K562 (cell line): ENCODE measurements around the gene ZSWIM8. TPM values are rescaled to one million over a fixed set of nuclear protein-coding genes. Genes with fewer than 3 reads are reported as not detected.

Experiments
- C11orf30 ChIP-seq: fragments of 450-650 bp; IDR thresholded peaks from 2 replicates; pipeline ENCODE4 v1.6.1; 2016; ENCODE audit warnings: low read depth, mild to moderate bottlenecking
- CBFB ChIP-seq: sonication (generic); formaldehyde crosslinking; IDR thresholded peaks from 2 replicates; pipeline ENCODE4 v1.4.0; 2020; ENCODE audit warnings: mild to moderate bottlenecking, missing genetic modification reagents
- CXXC5 ChIP-seq: fragments of 250-450 bp; sonication (Bioruptor Pico); IDR thresholded peaks from 2 replicates; pipeline ENCODE4 v1.8.0; 2022; ENCODE audit warnings: inconsistent platforms, mild to moderate bottlenecking, moderate library complexity
- DPF2 ChIP-seq: fragments of 450-650 bp; IDR thresholded peaks from 2 replicates; pipeline ENCODE4 v1.6.1; 2016
- ERF ChIP-seq: fragments of 450-650 bp; formaldehyde crosslinking; IDR thresholded peaks from 2 replicates; pipeline ENCODE4 v1.4.0; 2020; ENCODE audit warnings: mild to moderate bottlenecking, mixed read lengths
- ESRRA ChIP-seq: fragments of 450-650 bp; IDR thresholded peaks from 2 replicates; pipeline ENCODE4 v1.6.1; 2014; ENCODE audit warnings: low read depth, mild to moderate bottlenecking, moderate library complexity, borderline replicate concordance
- KAT8 ChIP-seq: fragments of 450-650 bp; IDR thresholded peaks from 2 replicates; pipeline ENCODE4 v1.6.1; 2016; ENCODE audit warnings: low read depth, mild to moderate bottlenecking
- ZKSCAN1 ChIP-seq: fragments of 150-350 bp; IDR thresholded peaks from 2 replicates; pipeline ENCODE4 v1.6.1; 2016; ENCODE audit warnings: low read depth, low read length
- ZNF780A ChIP-seq: fragments of 250-450 bp; sonication (Bioruptor Pico); IDR thresholded peaks from 2 replicates; pipeline ENCODE4 v1.5.0; 2021; ENCODE audit warnings: mild to moderate bottlenecking
- polyA plus RNA-seq, 8 experiments: library from polyadenylated mRNA; depleted of rRNA in 4 of 8; stranded (reverse) in 5 of 8; unstranded in 3 of 8; fragments of >200 nt; fragmentation: Nextera tagmentation in 2 of 8; fragmentation: Illumina TruSeq in 1 of 8; extraction: Ambion mirVana in 2 of 8; extraction: Trizol in 1 of 8; gene quantifications; 2 replicates each; pipeline versions ENCODE4 v1.2.1 to v1.2.3, GENCODE V29; 2011 to 2014; ENCODE audit warnings: inconsistent platforms in 1 of 8, missing spikeins in 1 of 8
- total RNA-seq, 7 experiments: library from RNA; depleted of rRNA in 6 of 7; stranded (reverse); fragments of >200 nt in 6 of 7; fragmentation: Illumina TruSeq in 2 of 7; extraction: Trizol in 2 of 7; gene quantifications; 2 replicates each; pipeline versions ENCODE4 v1.2.1 to v1.2.3, GENCODE V29; 2011 to 2021; ENCODE audit warnings: low replicate concordance in 1 of 7
- TF ChIP-seq, protein P1 (sequence below): fragments of 450-650 bp; IDR thresholded peaks from 2 replicates; pipeline ENCODE4 v1.6.1; 2016; ENCODE audit warnings: antibody characterized with exemption
- TF ChIP-seq, protein P2 (sequence below), 2 experiments: fragments of 450-650 bp; IDR thresholded peaks; 2 replicates each; pipeline ENCODE4 v1.6.1; 2016
- TF ChIP-seq, protein P3 (sequence below): fragments of 450-650 bp; formaldehyde crosslinking; IDR thresholded peaks from 2 replicates; pipeline ENCODE4 v1.4.0; 2022; ENCODE audit warnings: missing genetic modification characterization
- TF ChIP-seq, protein P4 (sequence below): sonication (generic); formaldehyde crosslinking; IDR thresholded peaks from 2 replicates; pipeline ENCODE4 v1.8.0; 2023; ENCODE audit warnings: mild to moderate bottlenecking, missing genetic modification reagents
- TF ChIP-seq, protein P5 (sequence below): fragments of 450-650 bp; formaldehyde crosslinking; conservative IDR thresholded peaks from 2 replicates; pipeline ENCODE4 v1.4.0; 2022; ENCODE audit warnings: mild to moderate bottlenecking, missing genetic modification characterization

Gene ZSWIM8
- total and polyA plus RNA-seq, 9 of the 15 experiments (the other 6 are each of a cell fraction or from before 2014, with no cell fraction given): 5.6 to 47.8 (median 26.7) TPM

GRCh38 chr10:73774637-73775036, 10.8 kb upstream of the ZSWIM8 start (continued):
- TF ChIP-seq, protein P1, sequence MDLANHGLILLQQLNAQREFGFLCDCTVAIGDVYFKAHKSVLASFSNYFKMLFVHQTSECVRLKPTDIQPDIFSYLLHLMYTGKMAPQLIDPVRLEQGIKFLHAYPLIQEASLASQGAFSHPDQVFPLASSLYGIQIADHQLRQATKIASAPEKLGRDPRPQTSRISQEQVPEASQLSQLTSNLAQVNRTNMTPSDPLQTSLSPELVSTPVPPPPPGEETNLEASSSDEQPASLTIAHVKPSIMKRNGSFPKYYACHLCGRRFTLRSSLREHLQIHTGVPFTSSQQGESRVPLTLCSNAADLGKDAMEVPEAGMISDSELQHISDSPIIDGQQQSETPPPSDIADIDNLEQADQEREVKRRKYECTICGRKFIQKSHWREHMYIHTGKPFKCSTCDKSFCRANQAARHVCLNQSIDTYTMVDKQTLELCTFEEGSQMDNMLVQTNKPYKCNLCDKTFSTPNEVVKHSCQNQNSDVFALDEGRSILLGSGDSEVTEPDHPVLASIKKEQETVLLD: 0 out of 2 replicates have a peak, but pooled peaks have one; percentile 27
- TF ChIP-seq, protein P2, sequence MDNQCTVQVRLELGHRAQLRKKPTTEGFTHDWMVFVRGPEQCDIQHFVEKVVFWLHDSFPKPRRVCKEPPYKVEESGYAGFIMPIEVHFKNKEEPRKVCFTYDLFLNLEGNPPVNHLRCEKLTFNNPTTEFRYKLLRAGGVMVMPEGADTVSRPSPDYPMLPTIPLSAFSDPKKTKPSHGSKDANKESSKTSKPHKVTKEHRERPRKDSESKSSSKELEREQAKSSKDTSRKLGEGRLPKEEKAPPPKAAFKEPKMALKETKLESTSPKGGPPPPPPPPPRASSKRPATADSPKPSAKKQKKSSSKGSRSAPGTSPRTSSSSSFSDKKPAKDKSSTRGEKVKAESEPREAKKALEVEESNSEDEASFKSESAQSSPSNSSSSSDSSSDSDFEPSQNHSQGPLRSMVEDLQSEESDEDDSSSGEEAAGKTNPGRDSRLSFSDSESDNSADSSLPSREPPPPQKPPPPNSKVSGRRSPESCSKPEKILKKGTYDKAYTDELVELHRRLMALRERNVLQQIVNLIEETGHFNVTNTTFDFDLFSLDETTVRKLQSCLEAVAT (IDR thresholded peaks at IDR 0.05): peak in 1 of 2 experiments; percentile 37; a peak in 1 of 4 replicates
- TF ChIP-seq KAT8: no peak
- TF ChIP-seq CBFB (CRISPR knock-in tag): no peak
- TF ChIP-seq ESRRA: 0 out of 2 replicates have a peak, but pooled peaks have one; percentile 21
- no peak for TF ChIP-seq CXXC5 (CRISPR knock-in tag)
- no peak for TF ChIP-seq C11orf30
- no peak for TF ChIP-seq ZNF780A (CRISPR knock-in tag)
- 0 out of 2 replicates have a peak, but pooled peaks have one; percentile 48 for TF ChIP-seq ERF
- TF ChIP-seq, protein P3, sequence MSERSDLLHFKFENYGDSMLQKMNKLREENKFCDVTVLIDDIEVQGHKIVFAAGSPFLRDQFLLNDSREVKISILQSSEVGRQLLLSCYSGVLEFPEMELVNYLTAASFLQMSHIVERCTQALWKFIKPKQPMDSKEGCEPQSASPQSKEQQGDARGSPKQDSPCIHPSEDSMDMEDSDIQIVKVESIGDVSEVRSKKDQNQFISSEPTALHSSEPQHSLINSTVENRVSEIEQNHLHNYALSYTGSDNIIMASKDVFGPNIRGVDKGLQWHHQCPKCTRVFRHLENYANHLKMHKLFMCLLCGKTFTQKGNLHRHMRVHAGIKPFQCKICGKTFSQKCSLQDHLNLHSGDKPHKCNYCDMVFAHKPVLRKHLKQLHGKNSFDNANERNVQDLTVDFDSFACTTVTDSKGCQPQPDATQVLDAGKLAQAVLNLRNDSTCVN (CRISPR knock-in tag): peak; percentile 71; the same call in 1 of the 2 replicates
- no peak for TF ChIP-seq ZKSCAN1
- TF ChIP-seq, protein P4, sequence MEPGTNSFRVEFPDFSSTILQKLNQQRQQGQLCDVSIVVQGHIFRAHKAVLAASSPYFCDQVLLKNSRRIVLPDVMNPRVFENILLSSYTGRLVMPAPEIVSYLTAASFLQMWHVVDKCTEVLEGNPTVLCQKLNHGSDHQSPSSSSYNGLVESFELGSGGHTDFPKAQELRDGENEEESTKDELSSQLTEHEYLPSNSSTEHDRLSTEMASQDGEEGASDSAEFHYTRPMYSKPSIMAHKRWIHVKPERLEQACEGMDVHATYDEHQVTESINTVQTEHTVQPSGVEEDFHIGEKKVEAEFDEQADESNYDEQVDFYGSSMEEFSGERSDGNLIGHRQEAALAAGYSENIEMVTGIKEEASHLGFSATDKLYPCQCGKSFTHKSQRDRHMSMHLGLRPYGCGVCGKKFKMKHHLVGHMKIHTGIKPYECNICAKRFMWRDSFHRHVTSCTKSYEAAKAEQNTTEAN (CRISPR knock-in tag): no peak
- TF ChIP-seq, protein P5, sequence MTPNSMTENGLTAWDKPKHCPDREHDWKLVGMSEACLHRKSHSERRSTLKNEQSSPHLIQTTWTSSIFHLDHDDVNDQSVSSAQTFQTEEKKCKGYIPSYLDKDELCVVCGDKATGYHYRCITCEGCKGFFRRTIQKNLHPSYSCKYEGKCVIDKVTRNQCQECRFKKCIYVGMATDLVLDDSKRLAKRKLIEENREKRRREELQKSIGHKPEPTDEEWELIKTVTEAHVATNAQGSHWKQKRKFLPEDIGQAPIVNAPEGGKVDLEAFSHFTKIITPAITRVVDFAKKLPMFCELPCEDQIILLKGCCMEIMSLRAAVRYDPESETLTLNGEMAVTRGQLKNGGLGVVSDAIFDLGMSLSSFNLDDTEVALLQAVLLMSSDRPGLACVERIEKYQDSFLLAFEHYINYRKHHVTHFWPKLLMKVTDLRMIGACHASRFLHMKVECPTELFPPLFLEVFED (CRISPR knock-in tag): 0 out of 2 replicates have a peak, but pooled peaks have one; percentile 47
- peak; percentile 57; the same call in 1 of the 2 replicates for TF ChIP-seq DPF2
